ENCODE measurements around the gene PCDHB7.
"Not testable (repeated sequence)": the region's sequence is repeated elsewhere in the genome, so short reads cannot be mapped to it uniquely, and the experiment has no call there.

The PCDHB7 gene

DNA sequence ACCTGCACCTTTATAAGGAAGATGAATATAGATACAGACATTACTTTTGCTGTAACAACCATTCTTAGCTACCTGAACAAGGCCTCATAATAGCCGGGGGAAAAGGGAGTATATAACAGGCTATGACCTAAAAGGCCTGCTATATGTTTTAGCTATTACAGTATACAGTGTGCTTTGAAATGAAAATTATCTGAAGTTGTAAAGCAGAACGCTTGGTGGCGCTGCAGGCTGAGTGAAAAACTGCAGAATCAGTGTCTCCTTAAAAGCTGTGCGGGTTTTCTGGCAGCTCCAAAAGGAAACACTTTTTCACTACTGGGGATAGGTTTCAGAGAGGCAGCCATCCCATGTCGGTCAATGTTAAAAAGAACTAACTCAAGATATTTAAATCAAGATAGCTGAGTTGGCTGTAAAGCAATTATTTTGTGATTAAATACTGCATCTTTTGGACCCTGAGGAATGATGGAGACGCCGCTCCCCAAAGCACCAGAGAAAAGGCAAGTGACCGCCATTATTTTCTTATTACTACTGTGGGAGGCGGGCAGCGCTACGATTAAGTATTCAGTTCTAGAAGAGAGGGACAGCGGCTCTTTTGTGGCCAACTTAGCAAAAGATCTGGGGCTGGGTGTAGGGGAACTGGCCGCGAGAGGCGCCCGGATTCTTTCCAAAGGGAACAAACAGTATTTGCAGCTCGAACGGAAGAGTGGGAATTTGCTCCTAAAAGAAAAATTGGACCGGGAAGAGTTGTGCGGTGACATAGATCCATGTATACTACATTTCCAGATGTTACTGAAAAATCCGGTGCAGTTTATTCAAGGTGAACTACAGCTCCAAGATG lies 16.7 kb upstream of the PCDHB7 start:
- TF ChIP-seq TOX (CRISPR knock-in tag; IDR thresholded peaks at IDR 0.05; ENCODE audit: borderline replicate concordance): no peak
- no peak for TF ChIP-seq TCF4 (CRISPR knock-in tag; IDR thresholded peaks at IDR 0.05; ENCODE audit: borderline replicate concordance)
- TF ChIP-seq ZNF565 (CRISPR knock-in tag; conservative IDR thresholded peaks at IDR 0.05; ENCODE audit: low read depth): no peak
- TF ChIP-seq ARNTL (CRISPR knock-in tag; IDR thresholded peaks at IDR 0.05; ENCODE audit: borderline replicate concordance, low read depth): no peak
- TF ChIP-seq, protein P1, sequence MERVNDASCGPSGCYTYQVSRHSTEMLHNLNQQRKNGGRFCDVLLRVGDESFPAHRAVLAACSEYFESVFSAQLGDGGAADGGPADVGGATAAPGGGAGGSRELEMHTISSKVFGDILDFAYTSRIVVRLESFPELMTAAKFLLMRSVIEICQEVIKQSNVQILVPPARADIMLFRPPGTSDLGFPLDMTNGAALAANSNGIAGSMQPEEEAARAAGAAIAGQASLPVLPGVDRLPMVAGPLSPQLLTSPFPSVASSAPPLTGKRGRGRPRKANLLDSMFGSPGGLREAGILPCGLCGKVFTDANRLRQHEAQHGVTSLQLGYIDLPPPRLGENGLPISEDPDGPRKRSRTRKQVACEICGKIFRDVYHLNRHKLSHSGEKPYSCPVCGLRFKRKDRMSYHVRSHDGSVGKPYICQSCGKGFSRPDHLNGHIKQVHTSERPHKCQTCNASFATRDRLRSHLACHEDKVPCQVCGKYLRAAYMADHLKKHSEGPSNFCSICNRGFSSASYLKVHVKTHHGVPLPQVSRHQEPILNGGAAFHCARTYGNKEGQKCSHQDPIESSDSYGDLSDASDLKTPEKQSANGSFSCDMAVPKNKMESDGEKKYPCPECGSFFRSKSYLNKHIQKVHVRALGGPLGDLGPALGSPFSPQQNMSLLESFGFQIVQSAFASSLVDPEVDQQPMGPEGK (CRISPR knock-in tag; IDR thresholded peaks at IDR 0.05; ENCODE audit: borderline replicate concordance): no peak
- TF ChIP-seq CSDC2 (CRISPR knock-in tag; IDR thresholded peaks at IDR 0.05): no peak
- TF ChIP-seq PPARA (CRISPR knock-in tag; IDR thresholded peaks at IDR 0.05; ENCODE audit: borderline replicate concordance): no peak
- no peak for TF ChIP-seq SNAI2 (CRISPR knock-in tag; IDR thresholded peaks at IDR 0.05)
- TF ChIP-seq ZFP30 (CRISPR knock-in tag; IDR thresholded peaks at IDR 0.05): no peak
- no peak for TF ChIP-seq ZC3H10 (CRISPR knock-in tag; IDR thresholded peaks at IDR 0.05)
- no peak for TF ChIP-seq ZNF8 (CRISPR knock-in tag; IDR thresholded peaks at IDR 0.05)
- TF ChIP-seq, protein P2, sequence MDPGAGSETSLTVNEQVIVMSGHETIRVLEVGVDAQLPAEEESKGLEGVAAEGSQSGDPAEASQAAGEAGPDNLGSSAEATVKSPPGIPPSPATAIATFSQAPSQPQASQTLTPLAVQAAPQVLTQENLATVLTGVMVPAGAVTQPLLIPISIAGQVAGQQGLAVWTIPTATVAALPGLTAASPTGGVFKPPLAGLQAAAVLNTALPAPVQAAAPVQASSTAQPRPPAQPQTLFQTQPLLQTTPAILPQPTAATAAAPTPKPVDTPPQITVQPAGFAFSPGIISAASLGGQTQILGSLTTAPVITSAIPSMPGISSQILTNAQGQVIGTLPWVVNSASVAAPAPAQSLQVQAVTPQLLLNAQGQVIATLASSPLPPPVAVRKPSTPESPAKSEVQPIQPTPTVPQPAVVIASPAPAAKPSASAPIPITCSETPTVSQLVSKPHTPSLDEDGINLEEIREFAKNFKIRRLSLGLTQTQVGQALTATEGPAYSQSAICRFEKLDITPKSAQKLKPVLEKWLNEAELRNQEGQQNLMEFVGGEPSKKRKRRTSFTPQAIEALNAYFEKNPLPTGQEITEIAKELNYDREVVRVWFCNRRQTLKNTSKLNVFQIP (CRISPR knock-in tag; IDR thresholded peaks at IDR 0.05; ENCODE audit: borderline replicate concordance, low read depth): no peak
- no peak for TF ChIP-seq BACH2 (CRISPR knock-in tag; IDR thresholded peaks at IDR 0.05; ENCODE audit: borderline replicate concordance)
- TF ChIP-seq GLIS3 (CRISPR knock-in tag; IDR thresholded peaks at IDR 0.05): no peak
- no peak for ATAC-seq

DNA sequence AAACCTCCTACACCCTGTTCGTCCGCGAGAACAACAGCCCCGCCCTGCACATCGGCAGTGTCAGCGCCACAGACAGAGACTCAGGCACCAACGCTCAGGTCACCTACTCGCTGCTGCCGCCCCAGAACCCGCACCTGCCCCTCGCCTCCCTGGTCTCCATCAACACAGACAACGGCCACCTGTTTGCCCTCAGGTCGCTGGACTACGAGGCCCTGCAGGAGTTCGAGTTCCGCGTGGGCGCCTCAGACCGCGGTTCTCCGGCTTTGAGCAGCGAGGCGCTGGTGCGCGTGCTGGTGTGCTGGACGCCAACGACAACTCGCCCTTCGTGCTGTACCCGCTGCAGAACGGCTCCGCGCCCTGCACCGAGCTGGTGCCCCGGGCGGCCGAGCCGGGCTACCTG lies 15.1 kb upstream of the PCDHB7 start:
- not testable (repeated sequence) for ATAC-seq

DNA sequence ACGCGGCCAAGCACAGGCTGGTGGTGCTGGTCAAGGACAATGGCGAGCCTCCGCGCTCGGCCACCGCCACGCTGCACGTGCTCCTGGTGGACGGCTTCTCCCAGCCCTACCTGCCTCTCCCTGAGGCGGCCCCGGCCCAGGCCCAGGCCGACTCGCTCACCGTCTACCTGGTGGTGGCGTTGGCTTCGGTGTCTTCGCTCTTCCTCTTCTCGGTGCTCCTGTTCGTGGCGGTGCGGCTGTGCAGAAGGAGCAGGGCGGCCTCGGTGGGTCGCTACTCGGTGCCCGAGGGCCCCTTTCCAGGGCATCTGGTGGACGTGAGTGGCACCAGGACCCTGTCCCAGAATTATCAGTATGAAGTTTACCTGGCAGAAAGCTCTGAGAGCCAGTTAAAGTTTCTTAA lies 14.5 kb upstream of the PCDHB7 start:
- not testable (repeated sequence) for ATAC-seq

DNA sequence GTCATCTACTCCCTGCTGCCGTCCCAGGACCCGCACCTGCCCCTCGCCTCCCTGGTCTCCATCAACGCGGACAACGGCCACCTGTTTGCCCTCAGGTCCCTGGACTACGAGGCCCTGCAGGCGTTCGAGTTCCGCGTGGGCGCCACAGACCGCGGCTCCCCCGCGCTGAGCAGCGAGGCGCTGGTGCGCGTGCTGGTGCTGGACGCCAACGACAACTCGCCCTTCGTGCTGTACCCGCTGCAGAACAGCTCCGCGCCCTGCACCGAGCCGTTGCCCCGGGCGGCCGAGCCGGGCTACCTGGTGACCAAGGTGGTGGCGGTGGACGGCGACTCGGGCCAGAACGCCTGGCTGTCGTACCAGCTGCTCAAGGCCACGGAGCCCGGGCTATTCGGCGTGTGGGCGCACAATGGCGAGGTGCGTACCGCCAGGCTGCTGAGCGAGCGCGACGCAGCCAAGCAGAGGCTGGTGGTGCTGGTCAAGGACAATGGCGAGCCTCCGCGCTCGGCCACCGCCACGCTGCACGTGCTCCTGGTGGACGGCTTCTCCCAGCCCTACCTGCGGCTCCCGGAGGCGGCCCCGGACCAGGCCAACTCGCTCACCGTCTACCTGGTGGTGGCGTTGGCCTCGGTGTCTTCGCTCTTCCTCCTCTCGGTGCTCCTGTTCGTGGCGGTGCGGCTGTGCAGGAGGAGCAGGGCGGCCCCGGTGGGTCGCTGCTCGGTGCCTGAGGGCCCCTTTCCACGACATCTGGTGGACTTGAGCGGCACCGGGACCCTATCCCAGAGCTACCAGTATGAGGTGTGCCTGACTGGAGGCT lies 2.1 kb downstream of the PCDHB7 start:
- not testable (repeated sequence) for ATAC-seq

DNA sequence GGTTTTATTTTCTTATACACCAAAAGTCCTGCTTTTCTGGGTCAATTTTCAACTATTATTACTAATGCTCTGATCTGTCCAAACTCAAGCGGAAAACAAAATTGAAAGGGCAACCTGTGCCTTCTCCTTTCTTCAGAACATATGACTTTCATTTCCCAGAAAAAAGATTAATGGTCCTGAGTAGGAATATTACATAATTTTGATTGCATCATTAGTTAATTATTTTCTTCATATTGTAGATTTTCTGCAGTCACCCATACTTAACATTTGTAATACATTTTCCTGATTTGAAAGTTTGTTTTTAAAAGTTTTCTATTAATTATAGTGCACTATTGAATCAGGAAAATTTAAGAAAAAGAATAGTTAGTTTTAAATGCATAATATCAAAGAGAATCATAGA lies 3.5 kb downstream of the PCDHB7 start:
- TF ChIP-seq ZC3H10 (CRISPR knock-in tag; IDR thresholded peaks at IDR 0.05) (no peak), GLIS3 (CRISPR knock-in tag; IDR thresholded peaks at IDR 0.05) (no peak), ARNTL (CRISPR knock-in tag; IDR thresholded peaks at IDR 0.05; ENCODE audit: borderline replicate concordance, low read depth) (no peak), TCF4 (CRISPR knock-in tag; IDR thresholded peaks at IDR 0.05; ENCODE audit: borderline replicate concordance) (no peak), CSDC2 (CRISPR knock-in tag; IDR thresholded peaks at IDR 0.05) (no peak), ZNF8 (CRISPR knock-in tag; IDR thresholded peaks at IDR 0.05) (no peak), ZNF70 (CRISPR knock-in tag; IDR thresholded peaks at IDR 0.05) (no peak), ZFP3 (CRISPR knock-in tag; IDR thresholded peaks at IDR 0.05) (no peak), OSR1 (CRISPR knock-in tag; IDR thresholded peaks at IDR 0.05) (no peak), SNAI2 (CRISPR knock-in tag; IDR thresholded peaks at IDR 0.05) (no peak), TOX (CRISPR knock-in tag; IDR thresholded peaks at IDR 0.05; ENCODE audit: borderline replicate concordance) (no peak), BACH2 (CRISPR knock-in tag; IDR thresholded peaks at IDR 0.05; ENCODE audit: borderline replicate concordance) (no peak), ZNF565 (CRISPR knock-in tag; conservative IDR thresholded peaks at IDR 0.05; ENCODE audit: low read depth) (no peak)
- TF ChIP-seq, protein P1 (CRISPR knock-in tag; IDR thresholded peaks at IDR 0.05; ENCODE audit: borderline replicate concordance): no peak
- TF ChIP-seq, protein P3, sequence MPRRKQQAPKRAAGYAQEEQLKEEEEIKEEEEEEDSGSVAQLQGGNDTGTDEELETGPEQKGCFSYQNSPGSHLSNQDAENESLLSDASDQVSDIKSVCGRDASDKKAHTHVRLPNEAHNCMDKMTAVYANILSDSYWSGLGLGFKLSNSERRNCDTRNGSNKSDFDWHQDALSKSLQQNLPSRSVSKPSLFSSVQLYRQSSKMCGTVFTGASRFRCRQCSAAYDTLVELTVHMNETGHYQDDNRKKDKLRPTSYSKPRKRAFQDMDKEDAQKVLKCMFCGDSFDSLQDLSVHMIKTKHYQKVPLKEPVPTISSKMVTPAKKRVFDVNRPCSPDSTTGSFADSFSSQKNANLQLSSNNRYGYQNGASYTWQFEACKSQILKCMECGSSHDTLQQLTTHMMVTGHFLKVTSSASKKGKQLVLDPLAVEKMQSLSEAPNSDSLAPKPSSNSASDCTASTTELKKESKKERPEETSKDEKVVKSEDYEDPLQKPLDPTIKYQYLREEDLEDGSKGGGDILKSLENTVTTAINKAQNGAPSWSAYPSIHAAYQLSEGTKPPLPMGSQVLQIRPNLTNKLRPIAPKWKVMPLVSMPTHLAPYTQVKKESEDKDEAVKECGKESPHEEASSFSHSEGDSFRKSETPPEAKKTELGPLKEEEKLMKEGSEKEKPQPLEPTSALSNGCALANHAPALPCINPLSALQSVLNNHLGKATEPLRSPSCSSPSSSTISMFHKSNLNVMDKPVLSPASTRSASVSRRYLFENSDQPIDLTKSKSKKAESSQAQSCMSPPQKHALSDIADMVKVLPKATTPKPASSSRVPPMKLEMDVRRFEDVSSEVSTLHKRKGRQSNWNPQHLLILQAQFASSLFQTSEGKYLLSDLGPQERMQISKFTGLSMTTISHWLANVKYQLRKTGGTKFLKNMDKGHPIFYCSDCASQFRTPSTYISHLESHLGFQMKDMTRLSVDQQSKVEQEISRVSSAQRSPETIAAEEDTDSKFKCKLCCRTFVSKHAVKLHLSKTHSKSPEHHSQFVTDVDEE (CRISPR knock-in tag; IDR thresholded peaks at IDR 0.05): no peak
- TF ChIP-seq, protein P4, sequence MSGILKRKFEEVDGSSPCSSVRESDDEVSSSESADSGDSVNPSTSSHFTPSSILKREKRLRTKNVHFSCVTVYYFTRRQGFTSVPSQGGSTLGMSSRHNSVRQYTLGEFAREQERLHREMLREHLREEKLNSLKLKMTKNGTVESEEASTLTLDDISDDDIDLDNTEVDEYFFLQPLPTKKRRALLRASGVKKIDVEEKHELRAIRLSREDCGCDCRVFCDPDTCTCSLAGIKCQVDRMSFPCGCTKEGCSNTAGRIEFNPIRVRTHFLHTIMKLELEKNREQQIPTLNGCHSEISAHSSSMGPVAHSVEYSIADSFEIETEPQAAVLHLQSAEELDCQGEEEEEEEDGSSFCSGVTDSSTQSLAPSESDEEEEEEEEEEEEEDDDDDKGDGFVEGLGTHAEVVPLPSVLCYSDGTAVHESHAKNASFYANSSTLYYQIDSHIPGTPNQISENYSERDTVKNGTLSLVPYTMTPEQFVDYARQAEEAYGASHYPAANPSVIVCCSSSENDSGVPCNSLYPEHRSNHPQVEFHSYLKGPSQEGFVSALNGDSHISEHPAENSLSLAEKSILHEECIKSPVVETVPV (CRISPR knock-in tag; IDR thresholded peaks at IDR 0.05): no peak
- TF ChIP-seq, protein P2 (CRISPR knock-in tag; IDR thresholded peaks at IDR 0.05; ENCODE audit: borderline replicate concordance, low read depth): no peak
- ATAC-seq: no peak

Data from SK-N-SH treated with all-trans-retinoic acid at 6 μM for 48 hours (cell line).